Naive thymus-derived CD4-positive, alpha-beta T cell (primary cell): ENCODE measurements around the gene CXCL12. TPM values are rescaled to one million over a fixed set of nuclear protein-coding genes. Genes with fewer than 3 reads are reported as not detected.

Experiments used
- ATAC-seq: fragments of 150-1000 bp; cut with Tn5 transposase; 2 replicates; pipeline ENCODE4 v1.10.0; 2021; ENCODE audit warnings: mild to moderate bottlenecking, moderate library complexity
- CTCF ChIA-PET: fragments of 350-600 bp; sonication (Branson Sonifier 250); formaldehyde crosslinking; loops from one replicate; lab custom pipeline; 2021; ENCODE audit warnings: antibody characterized with exemption; lab: Charles Lee
- POLR2A ChIA-PET: fragments of 350-600 bp; sonication (Branson Sonifier 250); formaldehyde crosslinking; loops from one replicate; lab custom pipeline; 2021; ENCODE audit warnings: antibody characterized with exemption, inconsistent platforms; lab: Charles Lee
- DNase-seq, 9 donors: peaks; one replicate each; pipeline versions ENCODE4 v3.0.0 to v3.0.0-alpha.2; 2020 to 2022; ENCODE audit warnings: mixed read lengths in 1 of 9
- H3K27ac ChIP-seq: one replicate; pipeline ENCODE4 v1.7.0; 2013; ENCODE audit warnings: mild to moderate bottlenecking, low read depth, low read length, moderate library complexity
- H3K27me3 ChIP-seq, 2 donors: one replicate each; pipeline ENCODE4 v1.7.0; 2013; ENCODE audit warnings: low read length in 2 of 2, mild to moderate bottlenecking in 2 of 2, moderate library complexity in 2 of 2; ENCODE audit not compliant: control insufficient read depth in 2 of 2, insufficient read depth in 2 of 2
- H3K36me3 ChIP-seq, 3 experiments: 1 replicate in 2 of 3; 2 replicates in 1 of 3; pipeline ENCODE4 v1.7.0; 2013; ENCODE audit warnings: low read length in 3 of 3, mild to moderate bottlenecking in 3 of 3, moderate library complexity in 1 of 3; ENCODE audit not compliant: insufficient read depth in 3 of 3, control insufficient read depth in 2 of 3
- H3K4me1 ChIP-seq, 2 donors: one replicate each; pipeline ENCODE4 v1.7.0; 2013; ENCODE audit warnings: low read length in 2 of 2, mild to moderate bottlenecking in 2 of 2, moderate library complexity in 1 of 2; ENCODE audit not compliant: control insufficient read depth in 2 of 2, insufficient read depth in 2 of 2
- H3K4me3 ChIP-seq: 2 replicates; pipeline ENCODE4 v1.7.0; 2013; ENCODE audit warnings: mild to moderate bottlenecking, low read length
- H3K9me3 ChIP-seq, 3 experiments: 1 replicate in 2 of 3; 2 replicates in 1 of 3; pipeline ENCODE4 v1.7.0; 2013; ENCODE audit warnings: low read length in 3 of 3; ENCODE audit not compliant: control insufficient read depth in 2 of 3
- H3K27ac Mint-ChIP-seq, 9 donors: one replicate each; pipeline ENCODE4 v1.8.0; 2020 to 2022; ENCODE audit warnings: mixed read lengths in 9 of 9, mild to moderate bottlenecking in 8 of 9, moderate library complexity in 5 of 9, inconsistent platforms in 2 of 9
- H3K27me3 Mint-ChIP-seq, 5 donors: one replicate each; pipeline ENCODE4 v1.8.0; 2021 to 2022; ENCODE audit warnings: mixed read lengths in 5 of 5, mild to moderate bottlenecking in 1 of 5
- H3K36me3 Mint-ChIP-seq, 5 donors: one replicate each; pipeline ENCODE4 v1.8.0; 2020 to 2022; ENCODE audit warnings: mixed read lengths in 5 of 5, mild to moderate bottlenecking in 3 of 5, inconsistent platforms in 1 of 5
- H3K4me1 Mint-ChIP-seq, 7 donors: one replicate each; pipeline ENCODE4 v1.8.0; 2020 to 2022; ENCODE audit warnings: mixed read lengths in 7 of 7, mild to moderate bottlenecking in 3 of 7, inconsistent platforms in 1 of 7
- H3K4me3 Mint-ChIP-seq, 10 donors: one replicate each; pipeline ENCODE4 v1.8.0; 2020 to 2022; ENCODE audit warnings: mild to moderate bottlenecking in 10 of 10, mixed read lengths in 10 of 10, moderate library complexity in 6 of 10, inconsistent platforms in 2 of 10
- H3K9me3 Mint-ChIP-seq, 11 donors: one replicate each; pipeline ENCODE4 v1.8.0; 2020 to 2022; ENCODE audit warnings: mixed read lengths in 11 of 11, mild to moderate bottlenecking in 4 of 11, inconsistent platforms in 1 of 11, moderate library complexity in 1 of 11
- intact Hi-C, 2 donors: fragments of 100-400 bp; cut with micrococcal nuclease; formaldehyde crosslinking; loops; one replicate each; pipeline ENCODE4 v1.15.1; 2023
- polyA plus RNA-seq, 2 donors: library from polyadenylated mRNA; unstranded; fragments of 300-500 nt; fragmentation: Illumina TruSeq; gene quantifications; one replicate each; pipeline ENCODE4 v1.2.3, GENCODE V29; 2021
- total RNA-seq, 6 experiments: library from RNA in 5 of 6; stranded (reverse) in 5 of 6; gene quantifications; 1 replicate in 5 of 6; 2 replicates in 1 of 6; pipeline ENCODE4 v1.2.3 and lab custom pipeline; 2021 to 2026

The CXCL12 gene
- total and polyA plus RNA-seq, 7 experiments from 2014 or later, result not detected

GRCh38 chr10:44357023-44357540, 27.8 kb downstream of the CXCL12 start:
- Mint-ChIP-seq H3K9me3 (peaks cover 0 to 2% (median 0%) of the 10 kb centered on the region in 11 donors), H3K4me3 (no peak overlapping the region)

GRCh38 chr10:44356139-44357022, 28.5 kb downstream of the CXCL12 start:
- ATAC-seq (peak; percentile 33), DNase-seq (no peak)
- no peaks in the 10 kb centered on the region for H3K36me3 Mint-ChIP-seq
- H3K9me3 Mint-ChIP-seq, result peaks cover 0 to 2% (median 0%) of the 10 kb centered on the region in 11 donors
- no peak overlapping the region for H3K4me3 Mint-ChIP-seq
- Histone ChIP-seq H3K9me3 (no peaks in the 10 kb centered on the region), H3K27ac (no peak overlapping the region), H3K36me3 (no peaks in the 10 kb centered on the region), H3K4me1 (no peaks in the 10 kb centered on the region), H3K4me3 (no peak overlapping the region), H3K27me3 (no peaks in the 10 kb centered on the region)
- ChIA-PET CTCF (no interaction called here), POLR2A (no interaction called here)
- peaks cover 0 to 3% (median 0%) of the 10 kb centered on the region in 7 donors for H3K4me1 Mint-ChIP-seq
- intact Hi-C loops, result no loop called here
- no peak overlapping the region for H3K27ac Mint-ChIP-seq
- H3K27me3 Mint-ChIP-seq, result peaks cover 0 to 20% (median 7%) of the 10 kb centered on the region in 5 donors

More at GRCh38 chr10:44357023-44357540, 27.8 kb downstream of the CXCL12 start:
- no peaks in the 10 kb centered on the region for H3K27me3 ChIP-seq
- Mint-ChIP-seq H3K27ac (no peak overlapping the region), H3K36me3 (no peaks in the 10 kb centered on the region), H3K27me3 (peaks cover 0 to 18% (median 5%) of the 10 kb centered on the region in 5 donors), H3K4me1 (peaks cover 0 to 3% (median 0%) of the 10 kb centered on the region in 7 donors)
- no peak overlapping the region for H3K4me3 ChIP-seq
- no peak for ATAC-seq
- ChIA-PET POLR2A (no interaction called here), CTCF (no interaction called here)
- no peak for DNase-seq
- H3K4me1 ChIP-seq, result no peaks in the 10 kb centered on the region
- H3K9me3 ChIP-seq, result no peaks in the 10 kb centered on the region
- intact Hi-C loops, result no loop called here
- H3K27ac ChIP-seq, result no peak overlapping the region
- no peaks in the 10 kb centered on the region for H3K36me3 ChIP-seq

GRCh38 chr10:44355630-44356029, 29.3 kb downstream of the CXCL12 start:
- H3K27me3 ChIP-seq, result no peaks in the 10 kb centered on the region
- Mint-ChIP-seq H3K4me3 (no peak overlapping the region), H3K27ac (no peak overlapping the region), H3K36me3 (no peaks in the 10 kb centered on the region), H3K9me3 (peaks cover 0 to 2% (median 0%) of the 10 kb centered on the region in 11 donors), H3K27me3 (peaks cover 0 to 15% (median 7%) of the 10 kb centered on the region in 5 donors), H3K4me1 (peaks cover 0 to 3% (median 0%) of the 10 kb centered on the region in 7 donors)
- ATAC-seq (no peak), DNase-seq (no peak)
- H3K4me3 ChIP-seq, result no peak overlapping the region
- CTCF ChIA-PET, result no interaction called here
- H3K9me3 ChIP-seq, result no peaks in the 10 kb centered on the region
- intact Hi-C loops, result no loop called here
- no peaks in the 10 kb centered on the region for H3K4me1 ChIP-seq
- POLR2A ChIA-PET, result no interaction called here
- H3K27ac ChIP-seq, result no peak overlapping the region
- H3K36me3 ChIP-seq, result no peaks in the 10 kb centered on the region

GRCh38 chr10:44354771-44355170, 30.1 kb downstream of the CXCL12 start:
- DNase-seq, result no peak
- Mint-ChIP-seq H3K27ac (no peak overlapping the region), H3K27me3 (peaks cover 0 to 13% (median 7%) of the 10 kb centered on the region in 5 donors), H3K4me3 (no peak overlapping the region), H3K9me3 (peaks cover 0 to 4% (median 0%) of the 10 kb centered on the region in 11 donors), H3K4me1 (peaks cover 0 to 3% (median 0%) of the 10 kb centered on the region in 7 donors), H3K36me3 (no peaks in the 10 kb centered on the region)
- Histone ChIP-seq H3K27ac (no peak overlapping the region), H3K4me1 (no peaks in the 10 kb centered on the region), H3K36me3 (no peaks in the 10 kb centered on the region), H3K27me3 (no peaks in the 10 kb centered on the region), H3K9me3 (no peaks in the 10 kb centered on the region), H3K4me3 (no peak overlapping the region)
- CTCF ChIA-PET, result no interaction called here
- no peak for ATAC-seq
- POLR2A ChIA-PET, result no interaction called here
- intact Hi-C loops, result no loop called here

- ATAC-seq, result no peak
- Mint-ChIP-seq H3K36me3 (no peaks in the 10 kb centered on the region), H3K4me1 (peaks cover 0 to 3% (median 0%) of the 10 kb centered on the region in 7 donors), H3K4me3 (no peak overlapping the region), H3K27ac (no peak overlapping the region), H3K9me3 (peaks cover 0 to 4% (median 0%) of the 10 kb centered on the region in 11 donors), H3K27me3 (peaks cover 0 to 13% (median 3%) of the 10 kb centered on the region in 5 donors)
- ChIA-PET POLR2A (no interaction called here), CTCF (no interaction called here)
- Histone ChIP-seq H3K27ac (no peak overlapping the region), H3K36me3 (no peaks in the 10 kb centered on the region), H3K4me3 (no peak overlapping the region), H3K9me3 (no peaks in the 10 kb centered on the region), H3K4me1 (no peaks in the 10 kb centered on the region), H3K27me3 (no peaks in the 10 kb centered on the region)
- intact Hi-C loops, result no loop called here
- no peak for DNase-seq
Observed at GRCh38 chr10:44353721-44354120, 31.2 kb downstream of the CXCL12 start.

GRCh38 chr10:44353128-44353390, 31.8 kb downstream of the CXCL12 start:
- H3K27me3 Mint-ChIP-seq, result peaks cover 0 to 11% (median 3%) of the 10 kb centered on the region in 5 donors
- Histone ChIP-seq H3K27me3 (no peaks in the 10 kb centered on the region), H3K9me3 (no peaks in the 10 kb centered on the region), H3K36me3 (no peaks in the 10 kb centered on the region), H3K27ac (no peak overlapping the region), H3K4me1 (no peaks in the 10 kb centered on the region), H3K4me3 (no peak overlapping the region)
- peaks cover 0 to 4% (median 0%) of the 10 kb centered on the region in 11 donors for H3K9me3 Mint-ChIP-seq
- intact Hi-C loops, result no loop called here
- ATAC-seq (no peak), DNase-seq (no peak)
- ChIA-PET POLR2A (no interaction called here), CTCF (no interaction called here)
- H3K4me3 Mint-ChIP-seq, result no peak overlapping the region
- H3K36me3 Mint-ChIP-seq, result no peaks in the 10 kb centered on the region
- H3K4me1 Mint-ChIP-seq, result peaks cover 0 to 3% (median 0%) of the 10 kb centered on the region in 7 donors
- no peak overlapping the region for H3K27ac Mint-ChIP-seq
